DMS153 treated with DMSO at 0.1 percent for 48 hours (cell line): Measurements from ENCODE around the gene GPC3.

Experiments used
- DNase-seq: peaks from one replicate; lab custom pipeline; 2025; ENCODE audit not compliant: unreplicated experiment; lab: John Stamatoyannopoulos, UW

The GPC3 gene

GRCh38 chrX:133575501-133576136 is 409.8 kb downstream of the GPC3 start:
- DNase-seq, result no peak

- no peak for DNase-seq
Observed at GRCh38 chrX:133574716-133575115, 410.7 kb downstream of the GPC3 start.

GRCh38 chrX:133570549-133570948 is 414.8 kb downstream of the GPC3 start:
- no peak for DNase-seq

- no peak for DNase-seq
Observed at GRCh38 chrX:133569217-133569616, 416.2 kb downstream of the GPC3 start.

- DNase-seq, result no peak
Observed at GRCh38 chrX:133568109-133568508, 417.3 kb downstream of the GPC3 start.

GRCh38 chrX:133566876-133567275 is 418.5 kb downstream of the GPC3 start:
- DNase-seq, result no peak

GRCh38 chrX:133563705-133564104 is 421.7 kb downstream of the GPC3 start:
- no peak for DNase-seq

- DNase-seq, result no peak
Observed at GRCh38 chrX:133561251-133561650, 424.1 kb downstream of the GPC3 start.

- DNase-seq, result no peak
Observed at GRCh38 chrX:133559909-133560308, 425.5 kb downstream of the GPC3 start.

- no peak for DNase-seq
Observed at GRCh38 chrX:133555782-133556458, 429.5 kb downstream of the GPC3 start.

- no peak for DNase-seq
Observed at GRCh38 chrX:133550665-133551485, 434.5 kb downstream of the GPC3 start.

- no peak for DNase-seq
Observed at GRCh38 chrX:133549295-133549933, 436.0 kb downstream of the GPC3 start.

GRCh38 chrX:133546441-133546840 is 439.0 kb downstream of the GPC3 start:
- DNase-seq, result no peak

GRCh38 chrX:133544778-133545177 is 440.6 kb downstream of the GPC3 start:
- DNase-seq, result no peak

GRCh38 chrX:133544115-133544514 is 441.3 kb downstream of the GPC3 start:
- DNase-seq, result no peak

- no peak for DNase-seq
Observed at GRCh38 chrX:133543654-133544053, 441.7 kb downstream of the GPC3 start.

GRCh38 chrX:133542476-133542875 is 442.9 kb downstream of the GPC3 start:
- no peak for DNase-seq

- no peak for DNase-seq
Observed at GRCh38 chrX:133541021-133541420, 444.4 kb downstream of the GPC3 start.

- no peak for DNase-seq
Observed at GRCh38 chrX:133538148-133538547, 447.2 kb downstream of the GPC3 start.

- DNase-seq, result no peak
Observed at GRCh38 chrX:133537142-133537541, 448.3 kb downstream of the GPC3 start.

- DNase-seq, result no peak
Observed at GRCh38 chrX:133535066-133535465, 450.3 kb downstream of the GPC3 start.

- no peak for DNase-seq
Observed at GRCh38 chrX:133534172-133534571, 451.2 kb downstream of the GPC3 start.
